ENCODE results near the gene PMEPA1.

Gene PMEPA1

DNA sequence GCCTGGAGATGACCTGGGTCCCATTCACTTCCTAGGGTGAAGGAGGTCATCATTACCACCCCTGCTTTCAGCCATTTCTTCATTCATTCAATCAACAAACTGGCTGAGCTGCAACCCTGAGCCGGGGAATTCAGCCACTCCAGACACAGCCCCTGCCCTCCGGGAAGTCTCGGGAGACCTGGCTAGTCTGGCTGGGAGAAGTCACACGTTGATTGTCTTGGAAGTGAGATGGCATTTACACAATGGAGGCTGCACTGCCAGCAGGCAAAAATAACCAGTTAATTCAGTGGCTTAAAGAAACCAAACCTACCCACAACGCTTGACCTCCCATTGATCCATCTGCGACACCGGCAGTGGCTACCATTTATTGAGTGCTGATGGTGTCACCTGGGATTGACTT, 2.0 kb upstream of the PMEPA1 start:
- DNase-seq (ENCODE audit: low read depth in 2 of 2): no peak

DNA sequence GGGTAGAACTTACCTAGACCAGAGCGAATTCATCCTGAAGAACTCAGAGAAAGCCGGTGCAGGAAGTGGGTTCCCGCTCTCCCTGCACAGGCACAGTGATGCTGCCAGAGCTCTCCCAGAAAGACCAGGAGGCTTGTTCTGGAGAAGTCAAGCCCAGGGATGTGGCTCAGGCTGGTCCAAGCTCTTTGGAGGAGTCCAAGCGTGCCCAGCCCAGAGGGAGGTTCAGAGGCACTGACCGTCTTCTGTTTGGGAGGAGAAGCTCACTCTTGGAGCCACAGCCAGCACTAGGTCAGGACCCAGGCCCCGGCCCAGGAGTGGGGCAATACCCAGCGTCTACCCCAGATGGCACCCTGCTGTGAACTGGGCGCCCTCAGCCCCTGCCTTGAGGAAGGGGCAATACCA, 1.5 kb upstream of the PMEPA1 start:
- DNase-seq (ENCODE audit: low read depth in 2 of 2): no peak

DNA sequence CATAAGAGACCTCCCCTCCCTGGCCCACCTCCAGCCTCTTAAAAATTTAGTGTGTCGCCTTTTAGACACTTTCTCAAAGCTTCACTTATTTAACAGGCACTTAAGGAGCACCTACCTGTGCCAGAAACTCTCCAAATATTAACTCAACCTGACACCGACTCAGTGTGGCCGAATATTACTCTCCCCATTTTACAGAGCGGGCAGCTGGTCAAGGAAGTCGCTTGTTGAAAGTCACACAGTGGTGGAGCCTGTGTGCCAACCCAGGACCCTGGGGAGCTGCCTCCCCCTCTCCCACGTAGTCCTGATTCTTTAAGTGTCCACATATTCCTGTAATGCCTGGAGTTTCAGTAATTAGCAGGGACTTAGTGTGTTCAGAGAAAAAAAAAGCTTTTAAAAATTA, 1.0 kb upstream of the PMEPA1 start:
- no peak for DNase-seq (ENCODE audit: low read depth in 2 of 2)

DNA sequence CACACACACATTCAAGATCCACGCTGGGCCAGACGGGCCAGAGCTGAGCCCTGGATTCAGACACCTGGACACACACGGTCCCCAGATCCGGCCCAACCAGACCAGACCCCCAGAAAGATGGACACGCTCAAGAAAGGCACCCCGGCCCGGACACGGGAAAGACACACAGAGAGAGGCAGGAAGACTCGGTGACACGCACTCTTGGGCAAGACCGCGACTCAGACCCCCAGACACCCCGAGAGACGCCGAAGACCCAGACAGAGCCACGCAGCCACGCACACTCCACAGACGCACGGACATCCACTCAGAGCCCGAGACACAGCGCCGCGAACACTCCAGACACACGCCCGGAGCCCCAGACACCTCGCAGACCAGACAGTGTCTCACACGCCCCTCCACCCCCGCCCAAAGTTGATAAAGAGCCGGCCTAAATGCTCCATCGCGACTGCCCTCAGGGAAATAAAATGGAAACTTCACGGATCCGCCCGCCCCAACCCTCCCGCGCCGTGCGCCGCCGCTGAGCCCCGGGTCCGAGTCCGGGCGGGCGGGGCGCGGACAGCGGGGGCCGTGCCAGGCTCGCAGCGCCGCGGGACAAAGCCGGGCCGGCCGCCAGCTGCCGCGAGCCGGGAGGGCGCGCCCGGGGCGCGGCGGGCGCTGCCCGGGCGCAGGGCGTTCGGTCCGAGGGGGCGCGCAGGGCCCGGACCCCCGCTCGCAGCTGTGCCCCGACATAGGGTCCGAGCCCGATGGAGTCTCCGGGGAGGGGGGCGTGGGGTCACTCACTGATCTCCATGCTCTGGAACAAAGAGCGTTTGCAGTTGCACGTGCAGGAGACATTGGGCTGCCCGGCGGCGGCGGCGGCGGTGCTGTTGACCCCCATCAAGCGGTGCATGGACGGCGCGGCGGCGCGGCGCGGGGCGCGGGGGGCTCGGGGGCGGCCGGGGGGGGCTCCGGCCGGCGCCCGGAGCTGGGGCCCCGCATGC, 831 bp downstream of the PMEPA1 start:
- DNase-seq (ENCODE audit: low read depth in 2 of 2): no peak

DNA sequence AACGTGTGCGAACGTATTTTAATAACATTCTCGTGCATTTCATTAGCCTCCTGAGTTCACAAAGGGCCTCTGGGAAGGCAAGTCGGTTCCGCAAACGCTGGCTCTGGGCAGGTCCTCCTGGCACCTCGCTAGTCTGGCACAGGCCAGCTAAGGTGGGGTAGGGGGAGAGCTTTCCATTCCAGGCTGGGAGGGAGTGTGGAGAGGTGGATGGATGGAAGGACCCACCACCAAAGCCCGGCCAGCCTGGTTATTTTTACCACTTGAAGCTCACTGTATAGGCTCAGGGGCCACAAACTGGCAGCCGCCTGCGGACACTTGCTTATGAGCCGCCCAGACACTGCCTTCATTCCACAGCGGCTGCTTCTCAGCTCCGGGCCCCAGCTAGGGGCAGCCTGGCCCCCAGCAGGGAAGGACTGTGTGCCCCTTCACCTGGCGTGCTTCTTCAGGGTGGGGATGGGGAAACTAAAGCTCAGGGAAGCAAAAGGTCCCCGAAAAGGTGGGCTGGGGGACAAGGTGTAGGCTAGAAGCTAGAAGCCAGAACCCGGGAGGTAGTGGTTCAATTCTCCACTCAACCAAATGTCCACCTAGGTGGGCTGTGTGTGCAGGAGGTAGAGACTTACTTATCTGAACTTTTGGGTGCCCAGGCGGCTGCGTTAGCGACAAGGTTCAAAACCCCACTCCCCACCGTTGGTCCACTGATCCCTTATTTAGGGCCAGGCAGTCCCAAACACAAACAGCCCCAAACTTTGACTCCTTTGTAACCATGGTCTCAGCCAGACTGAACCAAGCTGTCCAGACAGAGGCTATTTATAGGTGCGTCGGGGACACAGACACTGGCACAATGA, 1.7 kb downstream of the PMEPA1 start:
- DNase-seq (ENCODE audit: low read depth in 2 of 2): no peak

DNA sequence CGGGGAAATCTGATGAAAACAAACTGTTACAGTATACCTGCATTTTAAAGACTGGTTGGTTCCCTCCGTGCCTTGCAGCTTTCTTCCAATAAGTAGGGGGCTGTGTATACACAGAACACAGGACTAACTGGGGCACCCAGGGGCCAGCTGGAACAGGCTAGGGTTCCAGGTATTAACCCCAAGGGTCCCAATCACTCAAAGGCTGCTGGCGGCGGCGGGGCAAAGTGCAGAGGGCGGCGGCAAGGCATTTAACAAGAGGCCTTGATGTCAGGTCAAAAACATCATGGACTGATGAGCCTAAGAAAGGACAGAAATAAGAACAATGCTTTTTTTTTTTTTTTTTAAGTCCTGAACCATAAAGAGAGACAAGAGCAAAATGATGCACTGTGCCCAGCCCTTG, 2.5 kb downstream of the PMEPA1 start:
- no peak for DNase-seq (ENCODE audit: low read depth in 2 of 2)

DNA sequence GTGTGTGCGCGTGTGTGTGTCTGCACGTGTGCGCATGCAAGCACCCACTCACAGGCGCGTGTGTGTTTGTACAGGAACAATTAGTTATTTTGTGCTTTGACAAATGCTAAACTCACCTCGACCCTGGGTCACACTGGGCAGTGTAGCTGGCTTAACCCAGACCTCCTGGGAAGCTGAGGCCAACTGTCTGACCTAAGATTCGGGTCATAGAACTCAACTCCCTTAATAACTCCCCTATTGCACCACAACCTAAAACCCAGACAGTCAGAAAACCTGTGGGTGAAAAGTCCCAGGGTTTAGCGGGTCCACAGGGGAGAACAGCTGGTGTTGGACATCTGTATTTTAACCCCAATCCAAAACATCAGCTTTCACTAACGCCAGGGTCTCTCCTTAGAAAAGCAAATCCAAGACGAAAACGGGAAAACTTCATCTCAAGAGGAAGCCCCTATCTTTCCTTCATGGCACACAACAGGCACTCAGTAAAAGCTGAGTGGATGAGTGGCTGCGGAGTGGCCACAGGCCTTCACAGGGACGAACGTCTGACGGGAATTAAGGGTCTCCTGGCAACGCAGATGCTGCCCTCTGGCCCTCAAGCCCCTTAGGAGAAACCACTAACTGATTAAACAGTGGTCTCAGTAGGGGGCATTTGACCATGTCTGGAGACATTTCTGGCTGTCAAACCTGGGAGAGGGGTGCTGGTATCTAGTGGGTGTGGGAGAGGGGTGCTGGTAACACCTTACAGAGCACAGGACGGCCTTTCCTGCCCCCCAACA, 4.5 kb downstream of the PMEPA1 start:
- no peak for DNase-seq (ENCODE audit: low read depth in 2 of 2)

DNA sequence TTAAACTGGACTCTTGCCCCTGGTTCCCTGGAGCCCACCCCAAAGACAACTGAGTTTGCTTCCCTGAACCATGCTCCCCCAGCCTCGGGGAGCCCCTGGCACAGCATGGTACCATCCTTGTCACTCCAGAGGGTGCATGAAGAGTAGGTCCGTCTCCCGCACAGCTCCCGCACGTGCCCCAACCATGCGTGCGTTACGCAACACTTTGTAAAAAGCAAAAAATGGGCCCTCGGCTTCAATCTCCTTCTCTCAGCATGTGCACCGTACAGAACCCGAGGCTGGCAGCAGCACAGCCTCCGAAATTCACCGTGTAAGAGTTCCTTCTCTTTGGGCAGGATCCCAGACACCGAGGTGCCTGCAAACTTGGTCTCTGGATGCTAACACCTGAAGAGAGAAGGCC, 5.6 kb downstream of the PMEPA1 start:
- DNase-seq (ENCODE audit: low read depth in 2 of 2): no peak

DNA sequence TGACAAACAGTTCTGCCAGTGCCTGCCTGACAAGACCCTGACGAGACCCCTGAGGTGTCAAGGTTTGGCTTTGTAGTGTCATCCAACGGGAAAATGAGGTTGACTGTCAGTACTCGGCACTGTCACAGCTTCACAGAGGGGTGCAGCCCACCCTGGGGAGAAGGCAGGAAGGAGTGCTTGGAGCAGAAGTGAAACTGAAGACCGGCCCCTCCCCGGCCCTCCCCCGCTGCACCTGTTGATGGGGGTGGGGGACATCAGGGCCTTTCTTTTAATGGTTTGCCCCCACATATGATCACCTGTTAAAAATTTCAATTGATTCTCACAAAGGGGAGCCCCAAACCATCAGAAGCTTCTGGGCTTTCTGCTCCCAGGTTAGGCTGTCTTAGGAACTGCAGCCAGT, 6.8 kb downstream of the PMEPA1 start:
- no peak for DNase-seq (ENCODE audit: low read depth in 2 of 2)

DNA sequence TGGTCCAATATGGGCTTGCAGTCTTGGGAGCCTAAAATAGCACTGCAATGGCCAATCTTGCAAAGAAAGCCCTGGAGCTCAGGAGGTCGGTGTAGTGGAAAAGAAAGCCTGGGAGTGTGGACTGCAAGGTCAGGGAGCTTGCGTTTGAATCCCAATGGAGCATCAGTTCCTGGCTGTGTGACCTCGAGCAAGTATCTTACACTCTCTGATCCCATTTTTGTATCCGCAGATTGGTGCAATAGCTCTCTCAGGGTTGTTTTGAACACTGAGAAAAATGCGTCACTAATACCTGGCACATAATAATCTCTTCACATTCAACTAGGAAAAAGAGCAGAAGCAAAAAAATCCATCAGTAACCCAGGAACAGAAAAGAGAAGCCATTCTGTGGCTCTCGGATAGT, 7.3 kb downstream of the PMEPA1 start:
- DNase-seq (ENCODE audit: low read depth in 2 of 2): no peak

DNA sequence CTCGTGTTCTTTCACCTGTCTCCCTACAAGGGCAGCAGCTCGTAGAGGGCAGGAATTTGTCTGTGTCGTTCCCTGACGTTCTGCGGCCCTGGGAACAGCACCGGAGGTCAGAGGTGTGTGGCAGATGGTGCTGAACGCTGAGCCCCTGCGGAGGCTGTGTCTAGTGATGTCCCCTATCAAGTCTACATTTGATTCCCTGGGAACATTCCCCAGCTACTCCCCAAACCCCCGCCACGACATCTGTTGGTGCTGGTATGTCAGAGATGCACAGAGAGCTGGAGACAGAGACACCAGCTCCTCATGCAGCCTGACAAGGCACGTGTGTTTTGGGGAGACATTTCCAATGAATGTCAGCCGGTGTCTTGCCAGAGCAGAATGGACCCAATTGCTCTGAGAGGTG, 7.7 kb downstream of the PMEPA1 start:
- no peak for DNase-seq (ENCODE audit: low read depth in 2 of 2)

DNA sequence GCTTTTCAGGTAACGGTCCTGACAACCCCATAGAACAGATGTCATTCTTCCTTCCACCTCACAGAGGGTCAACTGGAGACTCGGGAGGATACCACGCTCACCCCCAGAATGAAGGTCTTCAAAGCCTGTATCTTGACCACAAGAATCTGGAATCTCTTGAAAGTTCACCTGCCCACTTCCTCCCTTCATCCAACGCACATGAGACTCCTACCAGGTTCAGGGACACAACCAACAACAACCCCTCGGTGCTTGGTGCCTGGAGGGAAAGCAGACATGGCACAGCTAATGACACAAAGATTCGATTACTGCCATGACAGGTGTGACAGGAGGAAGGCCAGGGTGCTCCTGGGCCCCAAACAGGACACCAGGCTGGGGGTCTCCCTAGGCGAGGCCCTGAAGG, 8.2 kb downstream of the PMEPA1 start:
- no peak for DNase-seq (ENCODE audit: low read depth in 2 of 2)

DNA sequence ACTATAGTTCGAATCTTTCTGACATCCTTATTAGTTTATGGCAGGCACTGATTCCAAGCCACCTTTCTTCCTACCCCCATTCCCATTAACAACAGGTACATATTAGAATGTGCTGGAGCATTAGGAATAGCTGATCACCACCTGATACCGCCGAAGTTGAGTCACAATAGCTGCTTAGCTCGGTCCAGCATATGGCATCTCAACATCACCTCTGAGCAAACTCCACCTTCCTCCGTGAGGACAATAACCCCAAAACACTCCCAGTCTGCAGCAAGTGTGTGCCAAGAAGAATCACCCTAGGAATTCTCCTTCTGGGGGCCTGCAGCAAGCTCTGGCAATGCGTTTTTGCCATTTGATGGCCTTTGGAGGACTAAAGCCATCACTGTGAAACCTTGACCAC, 8.7 kb downstream of the PMEPA1 start:
- DNase-seq (ENCODE audit: low read depth in 2 of 2): no peak

DNA sequence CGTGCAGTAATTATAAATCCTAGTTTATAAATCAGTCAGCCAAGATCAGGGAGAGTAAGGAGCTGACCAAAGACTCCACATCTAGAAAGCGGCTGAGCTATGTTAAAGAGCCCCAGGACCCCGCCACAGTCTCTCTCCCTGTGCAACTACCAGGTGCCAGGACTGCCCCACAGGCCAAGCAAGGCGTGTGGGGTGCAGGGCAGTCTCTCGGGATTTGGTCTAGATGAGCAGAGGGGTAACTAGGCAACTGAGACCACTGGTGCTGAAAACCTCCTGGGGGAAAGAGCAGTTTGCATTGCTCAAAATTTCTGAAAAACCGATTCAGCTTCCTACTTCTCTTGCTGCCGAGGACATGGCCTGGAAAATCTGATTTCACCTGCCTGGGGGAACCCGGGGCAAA, 10.4 kb downstream of the PMEPA1 start:
- DNase-seq (ENCODE audit: low read depth in 2 of 2): no peak

DNA sequence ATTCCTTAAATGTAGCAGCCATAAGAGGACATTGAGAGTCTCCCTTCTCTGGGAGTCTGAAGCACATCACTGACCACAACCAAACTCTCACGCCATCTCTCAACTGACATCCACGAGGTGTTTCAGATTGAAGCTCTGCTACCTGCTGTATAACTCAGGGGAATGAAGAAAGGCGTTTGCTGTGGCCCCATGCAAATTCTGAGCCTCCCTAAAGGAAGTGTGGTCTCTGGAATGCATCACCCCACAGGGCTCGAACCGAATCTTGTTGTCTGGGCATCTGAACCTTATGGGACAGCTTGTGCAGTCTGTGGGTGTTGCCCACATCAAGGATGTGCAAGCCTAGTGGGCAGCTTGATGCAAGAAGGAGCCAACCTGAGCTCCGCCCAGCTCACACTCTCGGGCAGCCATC, 10.9 kb downstream of the PMEPA1 start:
- no peak for DNase-seq (ENCODE audit: low read depth in 2 of 2)

DNA sequence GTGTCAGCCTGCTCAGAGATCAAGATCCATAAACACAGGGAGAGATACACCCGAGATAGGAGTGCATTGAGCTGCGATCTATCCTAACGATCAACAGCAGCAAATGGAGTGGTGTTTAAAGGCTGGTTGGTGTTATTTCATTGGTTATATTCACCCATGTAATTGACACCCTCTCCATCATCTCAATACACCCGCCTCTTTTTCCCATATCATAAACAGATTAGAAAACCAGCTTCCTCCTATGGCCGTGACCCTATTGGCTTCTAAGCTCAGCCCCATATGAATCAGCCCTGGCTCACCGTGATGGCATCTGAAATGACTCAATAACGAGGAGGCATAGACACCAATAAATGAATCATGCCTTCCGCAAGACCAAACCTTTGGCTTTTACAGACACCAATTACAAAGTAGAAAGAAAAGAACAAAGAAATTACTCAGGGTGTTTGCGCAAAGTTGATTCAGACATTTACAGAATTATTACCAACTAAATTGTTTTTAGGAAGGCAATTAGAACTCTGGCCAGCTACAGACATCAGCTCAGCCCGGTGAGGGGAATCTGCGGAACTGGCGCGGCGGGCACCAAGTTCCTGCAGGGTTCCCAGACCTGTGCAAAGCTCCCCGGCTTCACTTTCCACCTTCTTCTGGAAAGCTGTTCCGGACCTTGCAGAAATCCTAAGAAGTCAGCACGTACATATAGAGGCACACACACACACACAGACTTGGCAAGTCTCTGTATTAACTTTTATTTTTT, 11.5 kb downstream of the PMEPA1 start:
- peak; percentile 54 to 59 for DNase-seq (ENCODE audit: low read depth in 2 of 2)

DNA sequence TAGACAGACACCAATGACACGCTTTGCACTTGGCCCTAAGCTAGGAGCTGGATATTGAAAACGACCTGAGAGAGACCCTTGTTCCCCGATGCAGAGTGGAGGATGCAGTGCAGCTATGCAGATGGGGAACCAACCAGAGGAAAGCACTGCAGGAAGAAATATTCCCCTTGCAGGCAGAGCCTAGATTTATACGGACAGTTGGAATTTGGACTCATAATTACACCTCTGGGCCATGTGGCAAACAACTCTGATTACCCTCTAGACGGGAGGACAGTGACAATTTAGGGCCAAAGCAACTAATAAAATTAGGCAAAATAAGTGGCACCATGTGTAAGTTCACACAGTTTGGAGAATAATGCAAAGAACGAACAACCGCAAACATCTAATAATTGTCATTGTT, 12.3 kb downstream of the PMEPA1 start:
- DNase-seq (ENCODE audit: low read depth in 2 of 2): no peak

DNA sequence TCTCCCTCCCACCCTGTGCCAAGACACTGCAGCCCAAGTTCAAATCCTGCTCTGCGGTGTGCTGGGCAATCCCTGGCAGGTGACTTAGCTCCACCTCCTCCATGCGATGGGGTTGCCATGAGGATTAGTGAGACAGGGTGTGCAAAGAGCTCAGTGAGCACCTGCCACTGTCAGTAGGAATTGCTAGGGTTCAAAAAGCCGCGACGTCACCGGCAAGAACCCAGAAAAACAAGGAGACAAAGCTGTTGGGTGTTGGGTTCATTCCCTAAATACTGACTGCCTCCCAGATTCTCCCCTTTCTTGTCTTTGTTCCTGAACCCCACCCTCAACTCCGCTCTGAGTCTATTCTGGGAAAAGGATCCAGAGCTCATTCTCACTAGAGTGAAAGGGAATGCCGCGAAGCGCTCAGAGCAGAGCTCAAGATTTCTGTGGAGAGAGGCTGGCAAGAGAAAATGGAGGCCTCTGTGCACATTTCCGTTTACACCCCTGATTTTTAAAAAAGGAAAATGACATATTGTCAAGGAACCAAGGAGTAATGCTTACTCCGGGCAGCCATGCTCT, 13.3 kb downstream of the PMEPA1 start:
- no peak for DNase-seq (ENCODE audit: low read depth in 2 of 2)

DNA sequence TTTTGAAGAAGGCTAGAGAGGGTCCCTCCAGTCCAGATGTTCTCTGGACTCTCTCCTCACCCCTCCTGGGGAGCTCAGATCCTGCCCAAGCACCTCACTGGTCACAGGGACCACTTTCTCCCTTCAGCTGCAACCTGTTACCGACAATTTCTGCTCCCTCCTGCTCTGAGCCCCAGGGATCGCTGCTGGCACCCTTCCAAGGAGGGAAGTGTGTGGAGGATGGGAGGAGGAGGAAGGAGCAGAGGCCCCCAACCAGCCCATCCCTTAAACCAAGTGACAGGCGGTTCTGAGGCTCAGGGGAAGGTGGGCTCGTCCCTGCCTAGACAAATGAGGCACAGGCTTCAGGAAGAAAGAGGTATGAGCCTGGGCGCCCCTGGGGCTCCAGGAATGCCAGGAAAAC, 13.9 kb downstream of the PMEPA1 start:
- no peak for DNase-seq (ENCODE audit: low read depth in 2 of 2)

DNA sequence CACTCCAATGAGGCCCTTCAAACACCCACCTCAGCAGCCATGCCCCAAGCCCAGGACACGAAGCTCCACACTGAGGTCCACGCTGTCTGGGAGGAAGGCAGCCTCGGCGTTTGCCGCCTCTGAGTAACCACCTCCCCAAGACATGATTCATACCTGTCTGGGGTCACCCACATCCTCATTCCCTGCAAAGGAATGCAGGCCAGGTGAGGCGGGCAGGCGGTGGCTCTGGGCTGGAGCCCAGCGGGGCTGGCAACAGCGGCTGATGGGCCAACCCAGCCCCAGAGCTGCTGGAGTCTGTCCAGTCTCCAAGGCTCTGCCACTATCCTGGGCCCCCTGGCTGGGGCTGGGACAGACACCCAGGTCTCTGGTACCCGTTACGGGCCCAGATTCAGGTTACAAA, 14.8 kb downstream of the PMEPA1 start:
- no peak for DNase-seq (ENCODE audit: low read depth in 2 of 2)

DNA sequence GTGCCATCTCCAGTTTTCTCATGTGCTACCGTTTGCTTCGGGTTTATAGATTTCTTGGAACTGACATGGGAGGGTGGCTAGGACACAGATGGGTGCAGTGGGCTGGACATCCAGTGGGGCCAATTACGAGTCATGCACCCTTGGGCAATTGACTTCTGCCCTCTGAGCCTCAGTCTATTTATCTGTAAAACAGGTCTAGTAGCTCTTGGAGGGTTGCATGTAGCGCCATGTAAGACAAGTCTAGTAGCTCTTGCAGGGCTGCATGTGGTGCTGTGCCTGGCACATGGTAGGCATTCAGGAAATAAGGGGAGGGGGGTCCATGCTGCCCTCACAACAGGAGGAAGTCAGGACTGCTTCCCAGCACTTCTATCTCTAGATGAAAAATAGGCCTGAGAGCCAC, 15.3 kb downstream of the PMEPA1 start:
- no peak for DNase-seq (ENCODE audit: low read depth in 2 of 2)

Measured in activated CD4-positive, alpha-beta T cell treated with anti-CD3 and anti-CD28 coated beads for 24 hours (primary cell).